ENCODE results near the gene RAB10. TPM values are rescaled to one million over a fixed set of nuclear protein-coding genes. Genes with fewer than 3 reads are reported as not detected.
A peak's percentile ranks its signal among the peaks of the same experiment; 100 is the strongest.

RAB10 gene
- total and polyA plus RNA-seq, 2 experiments from 2014 or later: 100 to 122 TPM

DNA sequence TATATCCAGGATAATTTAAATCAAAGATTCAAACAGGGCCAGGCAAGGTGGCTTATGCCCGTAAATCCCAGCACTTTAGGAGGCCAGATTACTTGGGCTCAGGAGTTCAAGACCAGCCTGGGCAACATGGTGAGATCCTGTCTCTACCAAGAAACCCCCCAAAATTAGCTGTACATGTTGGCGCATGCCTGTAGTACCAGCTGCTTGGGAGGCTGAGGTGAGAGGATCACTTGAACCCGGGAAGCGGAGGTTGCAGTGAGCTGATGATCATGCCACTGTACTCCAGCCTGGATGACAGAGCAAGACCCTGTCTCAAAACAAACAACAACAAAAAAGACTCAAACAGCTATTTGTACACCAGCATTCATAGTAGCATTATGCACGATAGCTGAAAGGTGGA, 9.2 kb downstream of the RAB10 start:
- H3K4me3 ChIP-seq: no peak overlapping the region
- no peak overlapping the region for H3K4me2 ChIP-seq
- TF ChIP-seq EZH2 (IDR thresholded peaks at IDR 0.05; ENCODE audit: borderline replicate concordance) (no peak), EZH2phosphoT487 (IDR thresholded peaks at IDR 0.05; ENCODE audit: low read depth, severe bottlenecking, unreplicated experiment) (no peak)
- TF ChIP-seq, protein P1, sequence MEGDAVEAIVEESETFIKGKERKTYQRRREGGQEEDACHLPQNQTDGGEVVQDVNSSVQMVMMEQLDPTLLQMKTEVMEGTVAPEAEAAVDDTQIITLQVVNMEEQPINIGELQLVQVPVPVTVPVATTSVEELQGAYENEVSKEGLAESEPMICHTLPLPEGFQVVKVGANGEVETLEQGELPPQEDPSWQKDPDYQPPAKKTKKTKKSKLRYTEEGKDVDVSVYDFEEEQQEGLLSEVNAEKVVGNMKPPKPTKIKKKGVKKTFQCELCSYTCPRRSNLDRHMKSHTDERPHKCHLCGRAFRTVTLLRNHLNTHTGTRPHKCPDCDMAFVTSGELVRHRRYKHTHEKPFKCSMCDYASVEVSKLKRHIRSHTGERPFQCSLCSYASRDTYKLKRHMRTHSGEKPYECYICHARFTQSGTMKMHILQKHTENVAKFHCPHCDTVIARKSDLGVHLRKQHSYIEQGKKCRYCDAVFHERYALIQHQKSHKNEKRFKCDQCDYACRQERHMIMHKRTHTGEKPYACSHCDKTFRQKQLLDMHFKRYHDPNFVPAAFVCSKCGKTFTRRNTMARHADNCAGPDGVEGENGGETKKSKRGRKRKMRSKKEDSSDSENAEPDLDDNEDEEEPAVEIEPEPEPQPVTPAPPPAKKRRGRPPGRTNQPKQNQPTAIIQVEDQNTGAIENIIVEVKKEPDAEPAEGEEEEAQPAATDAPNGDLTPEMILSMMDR (IDR thresholded peaks at IDR 0.05; ENCODE audit: poor library complexity): no peak
- H3K4me1 ChIP-seq (ENCODE audit: insufficient read depth): peaks cover 14% of the 10 kb centered on the region
- H2AFZ ChIP-seq: no peak overlapping the region
- no peaks in the 10 kb centered on the region for H3K9me2 ChIP-seq (replicated peaks; ENCODE audit: insufficient read depth)
- no peaks in the 10 kb centered on the region for H3K36me3 ChIP-seq (replicated peaks; ENCODE audit: insufficient read depth, low read depth)
- no peaks in the 10 kb centered on the region for H3K27me3 ChIP-seq
- peaks cover 93% of the 10 kb centered on the region for H4K20me1 ChIP-seq (ENCODE audit: insufficient read depth, poor library complexity, severe bottlenecking)
- H3K79me2 ChIP-seq: peaks cover 98% of the 10 kb centered on the region
- no peak for DNase-seq (ENCODE audit: low spot score)
- H3K27ac ChIP-seq: no peak overlapping the region
- no peaks in the 10 kb centered on the region for H3K9me3 ChIP-seq (ENCODE audit: low read depth)
- whole genome bisulfite sequencing (ENCODE audit: low lambda C conversion rate, missing lambda C conversion rate): 96% methylated on average over 5 of the region's 5 CpGs

DNA sequence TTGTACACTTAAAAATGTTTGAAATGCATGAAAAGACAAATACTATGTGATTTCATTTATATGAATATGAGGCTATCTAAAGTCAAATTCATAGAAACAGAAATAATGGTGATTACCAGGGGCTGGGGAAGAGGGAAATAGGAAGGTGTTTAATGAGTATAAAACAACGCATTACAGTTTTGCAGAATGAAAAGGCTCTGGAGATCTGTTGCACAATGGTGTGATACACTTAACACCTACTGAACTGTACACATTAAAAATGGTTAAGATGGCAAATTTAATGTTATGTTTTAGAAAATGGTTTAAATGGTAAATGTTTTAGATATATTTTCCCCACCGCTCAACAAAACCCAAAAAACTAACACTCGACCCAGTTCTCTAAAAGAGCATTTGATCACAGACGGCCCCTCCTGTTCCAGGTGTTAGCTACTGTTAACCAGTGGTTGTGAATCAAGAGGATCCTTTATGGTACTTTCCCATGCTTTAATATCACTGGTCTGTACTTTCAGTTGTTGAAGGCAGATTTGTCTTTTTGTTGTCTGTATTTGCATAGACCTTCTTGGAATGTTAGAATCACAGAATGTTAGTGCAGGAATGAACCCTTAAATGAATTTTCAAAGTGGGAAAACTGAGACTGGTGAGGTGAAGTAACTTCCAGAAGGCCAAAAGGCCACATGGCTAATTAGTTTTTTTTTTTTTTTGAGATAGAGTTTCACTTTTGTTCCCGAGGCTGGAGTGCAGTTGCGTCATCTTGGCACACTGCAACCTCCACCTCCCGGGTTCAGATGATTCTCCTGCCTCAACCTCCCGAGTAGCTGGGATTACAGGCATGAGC, 10.2 kb downstream of the RAB10 start:
- no peak for TF ChIP-seq EZH2phosphoT487 (IDR thresholded peaks at IDR 0.05; ENCODE audit: low read depth, severe bottlenecking, unreplicated experiment)
- TF ChIP-seq, protein P1 (IDR thresholded peaks at IDR 0.05; ENCODE audit: poor library complexity): no peak
- Histone ChIP-seq H3K4me2 (peak overlapping the region; percentile 44), H3K27ac (peak overlapping the region; percentile 21), H2AFZ (no peak overlapping the region), H3K9me3 (ENCODE audit: low read depth) (no peaks in the 10 kb centered on the region), H4K20me1 (ENCODE audit: insufficient read depth, poor library complexity, severe bottlenecking) (peaks cover 96% of the 10 kb centered on the region), H3K79me2 (peaks cover 98% of the 10 kb centered on the region), H3K9me2 (replicated peaks; ENCODE audit: insufficient read depth) (no peaks in the 10 kb centered on the region), H3K4me1 (ENCODE audit: insufficient read depth) (peaks cover 14% of the 10 kb centered on the region), H3K27me3 (no peaks in the 10 kb centered on the region), H3K36me3 (replicated peaks; ENCODE audit: insufficient read depth, low read depth) (no peaks in the 10 kb centered on the region), H3K4me3 (no peak overlapping the region)
- DNase-seq (ENCODE audit: low spot score): peak; percentile 21
- WGBS (ENCODE audit: low lambda C conversion rate, missing lambda C conversion rate): 70% methylated on average over 8 of the region's 8 CpGs

DNA sequence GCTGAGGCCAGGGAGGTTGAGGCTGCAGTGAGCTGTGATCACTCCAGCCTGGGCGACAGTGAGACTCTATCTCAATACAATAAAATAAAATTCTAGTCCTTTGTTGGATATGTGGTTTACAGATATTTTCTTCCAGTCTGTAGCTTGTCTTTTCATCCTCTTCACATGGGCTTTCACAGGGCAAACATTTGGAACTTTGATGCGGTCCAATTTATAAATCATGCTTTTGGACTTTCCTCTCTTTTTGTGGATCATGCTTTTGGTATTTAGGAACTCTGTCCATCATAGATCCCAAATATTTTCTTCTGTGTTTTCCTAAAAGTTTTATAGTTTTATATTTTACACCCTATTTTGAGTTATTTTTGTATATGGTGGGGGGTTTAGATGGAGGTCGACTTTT, 14.9 kb downstream of the RAB10 start:
- Histone ChIP-seq H4K20me1 (ENCODE audit: insufficient read depth, poor library complexity, severe bottlenecking) (peaks cover 98% of the 10 kb centered on the region), H3K79me2 (peaks cover 98% of the 10 kb centered on the region), H3K27ac (no peak overlapping the region)

More for the DNA sequence above, 14.9 kb downstream of the RAB10 start:
- Histone ChIP-seq H3K9me3 (ENCODE audit: low read depth) (no peaks in the 10 kb centered on the region), H3K4me2 (no peak overlapping the region), H2AFZ (no peak overlapping the region), H3K9me2 (replicated peaks; ENCODE audit: insufficient read depth) (no peaks in the 10 kb centered on the region), H3K27me3 (no peaks in the 10 kb centered on the region), H3K4me3 (no peak overlapping the region), H3K4me1 (ENCODE audit: insufficient read depth) (peaks cover 10% of the 10 kb centered on the region), H3K36me3 (replicated peaks; ENCODE audit: insufficient read depth, low read depth) (no peaks in the 10 kb centered on the region)
- 85% methylated on average over 3 of the region's 3 CpGs for WGBS (ENCODE audit: low lambda C conversion rate, missing lambda C conversion rate)
- no peak for TF ChIP-seq EZH2 (IDR thresholded peaks at IDR 0.05; ENCODE audit: borderline replicate concordance)
- no peak for TF ChIP-seq EZH2phosphoT487 (IDR thresholded peaks at IDR 0.05; ENCODE audit: low read depth, severe bottlenecking, unreplicated experiment)
- TF ChIP-seq, protein P1 (IDR thresholded peaks at IDR 0.05; ENCODE audit: poor library complexity): no peak
- no peak for DNase-seq (ENCODE audit: low spot score)

Data from hepatocyte (in vitro differentiated cells).